ENCODE measurements around the gene LCNL1.
"Not testable (repeated sequence)": the region's sequence is repeated elsewhere in the genome, so short reads cannot be mapped to it uniquely, and the experiment has no call there.

LCNL1 gene

GRCh38 chr9:137004285-137004684, 21.5 kb downstream of the LCNL1 start:
- no CpG with 5 or more reads among the region's 17 CpGs for WGBS (ENCODE audit: extremely low coverage, insufficient coverage, insufficient read length)
- not testable (repeated sequence) for H2BK120ac ChIP-seq (ENCODE audit: insufficient read depth, low read length, poor library complexity); H4K91ac ChIP-seq (ENCODE audit: low read depth, low read length); H2AFZ ChIP-seq (ENCODE audit: insufficient read depth, low read length, poor library complexity); H3K4me3 ChIP-seq (ENCODE audit: low read depth, low read length); H3K9ac ChIP-seq (ENCODE audit: low read length); H4K12ac ChIP-seq (ENCODE audit: low read depth, low read length); H3K79me1 ChIP-seq (ENCODE audit: low read length); H3K27ac ChIP-seq (ENCODE audit: low read depth, low read length); H2BK5ac ChIP-seq (ENCODE audit: low read depth, low read length, poor library complexity); H3K27me3 ChIP-seq (ENCODE audit: insufficient read depth, low read length); H3K18ac ChIP-seq (ENCODE audit: low read length); H3K14ac ChIP-seq (ENCODE audit: low read length); H2AK5ac ChIP-seq (ENCODE audit: low read length); H3K79me2 ChIP-seq (ENCODE audit: control insufficient read depth, insufficient read depth, low read length, poor library complexity); H3K9me3 ChIP-seq (ENCODE audit: insufficient read depth, low read depth, low read length); H3K4ac ChIP-seq (ENCODE audit: low read depth, low read length); H2BK12ac ChIP-seq (ENCODE audit: low read length); H4K8ac ChIP-seq (ENCODE audit: low read depth, low read length); DNase-seq; H3K4me1 ChIP-seq (ENCODE audit: control insufficient read depth in 1 of 2, insufficient read depth in 2 of 2, low read length in 2 of 2); H3K4me2 ChIP-seq (ENCODE audit: low read length); H3K23ac ChIP-seq (ENCODE audit: low read length); H3K36me3 ChIP-seq (ENCODE audit: control insufficient read depth in 1 of 2, insufficient read depth in 2 of 2, low read length in 2 of 2)

- H3K79me1 ChIP-seq (ENCODE audit: low read length) = no peaks in the 10 kb centered on the region
- no peak overlapping the region for H3K18ac ChIP-seq (ENCODE audit: low read length)
- H3K9ac ChIP-seq (ENCODE audit: low read length) = no peak overlapping the region
- no peak overlapping the region for H4K8ac ChIP-seq (ENCODE audit: low read depth, low read length)
- no peak overlapping the region for H2AFZ ChIP-seq (ENCODE audit: insufficient read depth, low read length, poor library complexity)
- no CpG with 5 or more reads among the region's 24 CpGs for WGBS (ENCODE audit: extremely low coverage, insufficient coverage, insufficient read length)
- H3K4me2 ChIP-seq (ENCODE audit: low read length) = no peak overlapping the region
- no peaks in the 10 kb centered on the region for H3K4me1 ChIP-seq (ENCODE audit: control insufficient read depth in 1 of 2, insufficient read depth in 2 of 2, low read length in 2 of 2)
- H3K36me3 ChIP-seq (ENCODE audit: control insufficient read depth in 1 of 2, insufficient read depth in 2 of 2, low read length in 2 of 2) = no peaks in the 10 kb centered on the region
- H3K79me2 ChIP-seq (ENCODE audit: control insufficient read depth, insufficient read depth, low read length, poor library complexity) = no peaks in the 10 kb centered on the region
- H2BK5ac ChIP-seq (ENCODE audit: low read depth, low read length, poor library complexity) = no peak overlapping the region
- H3K27me3 ChIP-seq (ENCODE audit: insufficient read depth, low read length) = no peaks in the 10 kb centered on the region
- no peak overlapping the region for H3K27ac ChIP-seq (ENCODE audit: low read depth, low read length)
- H3K14ac ChIP-seq (ENCODE audit: low read length) = no peak overlapping the region
- peaks cover 4% of the 10 kb centered on the region for H3K9me3 ChIP-seq (ENCODE audit: insufficient read depth, low read depth, low read length)
- no peak overlapping the region for H2BK12ac ChIP-seq (ENCODE audit: low read length)
- DNase-seq = no peak
- no peak overlapping the region for H4K91ac ChIP-seq (ENCODE audit: low read depth, low read length)
- no peak overlapping the region for H2AK5ac ChIP-seq (ENCODE audit: low read length)
- H3K4ac ChIP-seq (ENCODE audit: low read depth, low read length) = no peak overlapping the region
- H3K23ac ChIP-seq (ENCODE audit: low read length) = no peak overlapping the region
- no peak overlapping the region for H4K12ac ChIP-seq (ENCODE audit: low read depth, low read length)
- no peak overlapping the region for H2BK120ac ChIP-seq (ENCODE audit: insufficient read depth, low read length, poor library complexity)
- H3K4me3 ChIP-seq (ENCODE audit: low read depth, low read length) = peak overlapping the region; percentile 9
Measured at GRCh38 chr9:137006116-137007003, 23.6 kb downstream of the LCNL1 start.

GRCh38 chr9:137007108-137007815, 24.5 kb downstream of the LCNL1 start:
- no peak overlapping the region for H2AK5ac ChIP-seq (ENCODE audit: low read length)
- H3K79me1 ChIP-seq (ENCODE audit: low read length) = no peaks in the 10 kb centered on the region
- H3K9ac ChIP-seq (ENCODE audit: low read length) = no peak overlapping the region
- no peaks in the 10 kb centered on the region for H3K27me3 ChIP-seq (ENCODE audit: insufficient read depth, low read length)
- no peak overlapping the region for H3K4me3 ChIP-seq (ENCODE audit: low read depth, low read length)
- no peaks in the 10 kb centered on the region for H3K36me3 ChIP-seq (ENCODE audit: control insufficient read depth in 1 of 2, insufficient read depth in 2 of 2, low read length in 2 of 2)
- no peak overlapping the region for H3K23ac ChIP-seq (ENCODE audit: low read length)
- no peak overlapping the region for H2BK12ac ChIP-seq (ENCODE audit: low read length)
- no peak overlapping the region for H3K18ac ChIP-seq (ENCODE audit: low read length)
- no peak overlapping the region for H4K91ac ChIP-seq (ENCODE audit: low read depth, low read length)
- no peak overlapping the region for H4K8ac ChIP-seq (ENCODE audit: low read depth, low read length)
- H3K79me2 ChIP-seq (ENCODE audit: control insufficient read depth, insufficient read depth, low read length, poor library complexity) = no peaks in the 10 kb centered on the region
- 100% methylated on average over 2 of the region's 30 CpGs for WGBS (ENCODE audit: extremely low coverage, insufficient coverage, insufficient read length)
- H3K9me3 ChIP-seq (ENCODE audit: insufficient read depth, low read depth, low read length) = peaks cover 4% of the 10 kb centered on the region
- H4K12ac ChIP-seq (ENCODE audit: low read depth, low read length) = no peak overlapping the region
- H3K4ac ChIP-seq (ENCODE audit: low read depth, low read length) = no peak overlapping the region
- H2BK5ac ChIP-seq (ENCODE audit: low read depth, low read length, poor library complexity) = no peak overlapping the region
- no peak overlapping the region for H2AFZ ChIP-seq (ENCODE audit: insufficient read depth, low read length, poor library complexity)
- H3K27ac ChIP-seq (ENCODE audit: low read depth, low read length) = no peak overlapping the region
- H3K4me2 ChIP-seq (ENCODE audit: low read length) = no peak overlapping the region
- H3K4me1 ChIP-seq (ENCODE audit: control insufficient read depth in 1 of 2, insufficient read depth in 2 of 2, low read length in 2 of 2) = no peaks in the 10 kb centered on the region
- DNase-seq = no peak
- no peak overlapping the region for H3K14ac ChIP-seq (ENCODE audit: low read length)
- H2BK120ac ChIP-seq (ENCODE audit: insufficient read depth, low read length, poor library complexity) = no peak overlapping the region

GRCh38 chr9:137007816-137008270, 25.1 kb downstream of the LCNL1 start:
- Histone ChIP-seq H3K9me3 (ENCODE audit: insufficient read depth, low read depth, low read length) (peaks cover 7% of the 10 kb centered on the region), H3K4ac (ENCODE audit: low read depth, low read length) (no peak overlapping the region), H2AK5ac (ENCODE audit: low read length) (no peak overlapping the region), H4K91ac (ENCODE audit: low read depth, low read length) (no peak overlapping the region), H3K4me1 (ENCODE audit: control insufficient read depth in 1 of 2, insufficient read depth in 2 of 2, low read length in 2 of 2) (no peaks in the 10 kb centered on the region), H2BK5ac (ENCODE audit: low read depth, low read length, poor library complexity) (no peak overlapping the region), H4K12ac (ENCODE audit: low read depth, low read length) (no peak overlapping the region), H2BK120ac (ENCODE audit: insufficient read depth, low read length, poor library complexity) (no peak overlapping the region), H3K9ac (ENCODE audit: low read length) (no peak overlapping the region), H3K23ac (ENCODE audit: low read length) (no peak overlapping the region), H3K18ac (ENCODE audit: low read length) (no peak overlapping the region), H2BK12ac (ENCODE audit: low read length) (no peak overlapping the region), H2AFZ (ENCODE audit: insufficient read depth, low read length, poor library complexity) (no peak overlapping the region), H3K79me2 (ENCODE audit: control insufficient read depth, insufficient read depth, low read length, poor library complexity) (no peaks in the 10 kb centered on the region), H3K4me3 (ENCODE audit: low read depth, low read length) (no peak overlapping the region), H3K27me3 (ENCODE audit: insufficient read depth, low read length) (no peaks in the 10 kb centered on the region), H3K79me1 (ENCODE audit: low read length) (no peaks in the 10 kb centered on the region), H4K8ac (ENCODE audit: low read depth, low read length) (no peak overlapping the region), H3K14ac (ENCODE audit: low read length) (no peak overlapping the region), H3K36me3 (ENCODE audit: control insufficient read depth in 1 of 2, insufficient read depth in 2 of 2, low read length in 2 of 2) (no peaks in the 10 kb centered on the region), H3K27ac (ENCODE audit: low read depth, low read length) (no peak overlapping the region), H3K4me2 (ENCODE audit: low read length) (no peak overlapping the region)
- WGBS (ENCODE audit: extremely low coverage, insufficient coverage, insufficient read length) = no CpG with 5 or more reads among the region's 13 CpGs
- no peak for DNase-seq

Measured in trophoblast cell (in vitro differentiated cells and primary cell).